Upper lobe of right lung (tissue), 1 donor: ENCODE measurements around the gene LCN15. TPM values are rescaled to one million over a fixed set of nuclear protein-coding genes. Genes with fewer than 3 reads are reported as not detected.
"Not testable (repeated sequence)": the region's sequence is repeated elsewhere in the genome, so short reads cannot be mapped to it uniquely, and the experiment has no call there.

Experiments used
- ATAC-seq: fragments of 200-7000 bp; cut with Tn5 transposase; one replicate; pipeline ENCODE4 v1.9.1; 2020; ENCODE audit warnings: mild to moderate bottlenecking, moderate library complexity
- DNase-seq: peaks from one replicate; pipeline ENCODE4 v3.0.0-alpha.2; 2020
- H3K27ac ChIP-seq: fragments of 200-600 bp; one replicate; pipeline ENCODE4 v1.8.0; 2022
- H3K27me3 ChIP-seq: fragments of 200-600 bp; one replicate; pipeline ENCODE4 v1.8.0; 2022; ENCODE audit warnings: mild to moderate bottlenecking
- H3K36me3 ChIP-seq: fragments of 200-600 bp; one replicate; pipeline ENCODE4 v1.8.0; 2022
- H3K4me1 ChIP-seq: fragments of 200-600 bp; one replicate; pipeline ENCODE4 v1.8.0; 2022
- H3K4me3 ChIP-seq: fragments of 200-600 bp; one replicate; pipeline ENCODE4 v1.8.0; 2022; ENCODE audit warnings: mild to moderate bottlenecking
- H3K9me3 ChIP-seq: fragments of 200-600 bp; one replicate; pipeline ENCODE4 v1.8.0; 2022
- CTCF ChIP-seq: fragments of 200-600 bp; IDR thresholded peaks from one replicate; pipeline ENCODE4 v1.8.0; 2022; ENCODE audit warnings: antibody characterized with exemption
- intact Hi-C: fragments of 100-400 bp; cut with DNase I; formaldehyde crosslinking; loops from one replicate; pipeline ENCODE4 v1.11.0; 2022
- total RNA-seq: library from RNA; stranded (reverse); fragmentation: NEBNext Ultra II Directional; extraction: Animal tissue kit (Norgen Biotek cat#: 25700); gene quantifications from one replicate; pipeline ENCODE4 v1.2.1, GENCODE V29; 2021
- donor health status: DM: no; HTN: yes; CAD: no; lungs with severe emphysema.

The LCN15 gene
- total RNA-seq, 1 donor from 2014 or later: not detected

GRCh38 chr9:136756134-136756438 lies 8.2 kb downstream of the LCN15 start:
- Histone ChIP-seq H3K4me1 (no peaks in the 10 kb centered on the region), H3K27me3 (no peaks in the 10 kb centered on the region), H3K36me3 (no peaks in the 10 kb centered on the region), H3K27ac (no peak overlapping the region), H3K9me3 (no peaks in the 10 kb centered on the region), H3K4me3 (no peak overlapping the region)
- TF ChIP-seq CTCF: no peak
- intact Hi-C loops: no loop called here
- no peak for ATAC-seq
- DNase-seq: no peak

GRCh38 chr9:136755302-136756133 lies 8.8 kb downstream of the LCN15 start:
- H3K27ac ChIP-seq, intact Hi-C loops, DNase-seq, ATAC-seq, H3K4me1 ChIP-seq, H3K36me3 ChIP-seq, H3K9me3 ChIP-seq, H3K4me3 ChIP-seq, H3K27me3 ChIP-seq: not testable (repeated sequence)

DNA sequence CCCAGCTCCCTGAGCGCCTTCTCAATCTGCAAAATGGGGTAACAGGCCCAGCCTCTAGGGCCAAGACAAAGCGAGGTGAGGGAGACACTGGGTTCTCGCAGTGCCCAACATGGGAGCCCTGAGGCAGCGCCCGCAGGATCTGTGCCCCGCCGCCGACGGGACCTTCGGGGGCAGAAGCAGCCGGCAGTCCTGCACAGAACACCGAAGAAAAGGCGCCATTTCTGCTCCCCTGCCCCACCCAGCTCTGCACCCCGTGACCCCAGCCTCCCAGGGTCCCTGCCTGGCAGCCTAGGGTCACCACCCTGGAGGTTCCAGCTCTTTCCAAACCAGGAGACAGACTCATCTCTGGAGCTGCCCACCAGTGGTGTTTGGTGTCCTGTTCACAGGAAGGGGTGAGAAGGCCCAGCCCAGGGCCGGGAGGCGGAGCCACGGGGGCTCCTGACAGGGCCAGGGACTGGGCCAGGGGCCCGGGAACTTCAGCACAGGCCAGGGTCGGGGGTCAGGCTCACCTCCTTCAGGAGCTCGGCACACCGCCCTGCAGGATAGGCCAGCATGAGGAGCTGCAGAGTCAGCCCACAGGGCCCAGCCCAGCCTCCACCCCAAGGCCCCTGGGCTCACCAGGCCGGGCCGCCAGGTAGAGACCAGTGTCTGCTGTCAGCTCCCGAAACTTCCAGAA lies 9.6 kb downstream of the LCN15 start:
- Histone ChIP-seq H3K9me3 (no peaks in the 10 kb centered on the region), H3K27me3 (no peaks in the 10 kb centered on the region), H3K4me3 (no peak overlapping the region), H3K27ac (no peak overlapping the region), H3K4me1 (no peaks in the 10 kb centered on the region), H3K36me3 (no peaks in the 10 kb centered on the region)
- TF ChIP-seq CTCF: no peak
- ATAC-seq (no peak), DNase-seq (no peak)
- intact Hi-C loops: no loop called here

- intact Hi-C loops: no loop called here
- Histone ChIP-seq H3K4me1 (peaks cover 2% of the 10 kb centered on the region), H3K27ac (no peak overlapping the region), H3K9me3 (no peaks in the 10 kb centered on the region), H3K27me3 (no peaks in the 10 kb centered on the region), H3K4me3 (no peak overlapping the region), H3K36me3 (no peaks in the 10 kb centered on the region)
- no peak for ATAC-seq
- DNase-seq: no peak
- no peak for TF ChIP-seq CTCF
These were observed 10.2 kb downstream of the LCN15 start for GRCh38 chr9:136754059-136754572.

DNA sequence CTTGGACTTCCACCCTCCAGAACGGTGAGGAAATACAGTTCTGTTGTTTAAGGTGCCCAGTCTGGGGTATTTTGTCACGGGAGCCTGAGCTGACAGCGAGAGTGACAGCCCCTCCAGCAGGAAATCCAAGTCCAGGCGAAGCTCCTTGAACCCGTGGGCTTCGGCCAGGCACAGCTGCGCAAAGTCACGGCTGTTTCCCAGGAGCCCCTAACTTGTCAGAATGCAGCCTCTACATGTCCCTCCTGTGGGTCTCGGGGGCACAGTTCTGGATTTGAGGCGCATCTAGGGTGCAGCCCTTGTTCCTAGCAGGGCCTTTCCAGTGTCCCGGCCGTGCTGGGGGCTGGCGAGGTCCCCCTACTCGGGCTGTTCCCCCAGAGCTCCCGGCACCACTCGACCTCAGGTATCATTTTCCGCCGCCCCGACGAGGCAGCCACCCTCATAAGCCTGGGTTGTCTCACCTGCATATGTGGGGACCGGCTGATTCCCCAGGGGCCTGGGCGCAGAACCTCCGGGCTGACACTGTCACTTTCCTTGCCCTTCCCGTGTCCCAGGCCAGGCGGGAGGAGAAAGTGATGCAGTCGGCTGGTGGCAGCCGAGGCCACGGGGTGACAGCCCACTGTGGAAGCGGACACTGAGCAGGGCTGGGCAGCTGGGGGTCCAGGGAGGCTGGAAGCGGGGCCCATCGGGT lies 10.8 kb downstream of the LCN15 start:
- no peaks in the 10 kb centered on the region for H3K27me3 ChIP-seq
- no peaks in the 10 kb centered on the region for H3K36me3 ChIP-seq
- peaks cover 7% of the 10 kb centered on the region for H3K4me1 ChIP-seq
- no peak overlapping the region for H3K27ac ChIP-seq
- H3K9me3 ChIP-seq: no peaks in the 10 kb centered on the region
- H3K4me3 ChIP-seq: no peak overlapping the region
- no peak for TF ChIP-seq CTCF
- DNase-seq: no peak
- intact Hi-C loops: no loop called here
- no peak for ATAC-seq

- no peaks in the 10 kb centered on the region for H3K9me3 ChIP-seq
- no peaks in the 10 kb centered on the region for H3K27me3 ChIP-seq
- no peak overlapping the region for H3K4me3 ChIP-seq
- no peak for DNase-seq
- H3K27ac ChIP-seq: no peak overlapping the region
- intact Hi-C loops: no loop called here
- no peak for TF ChIP-seq CTCF
- ATAC-seq: no peak
- no peaks in the 10 kb centered on the region for H3K36me3 ChIP-seq
- H3K4me1 ChIP-seq: peaks cover 11% of the 10 kb centered on the region
These were observed 12.5 kb downstream of the LCN15 start for GRCh38 chr9:136751814-136752213.
